Activated naive CD8-positive, alpha-beta T cell treated with anti-CD3 and anti-CD28 coated beads for 36 hours (primary cell): Measurements from ENCODE around the gene NFIA. TPM values are rescaled to one million over a fixed set of nuclear protein-coding genes. Genes with fewer than 3 reads are reported as not detected.

ENCODE experiments used
- DNase-seq: peaks from one replicate; pipeline ENCODE4 v3.0.0; 2021
- H3K27ac Mint-ChIP-seq: one replicate; pipeline ENCODE4 v1.8.0; 2022; ENCODE audit warnings: mild to moderate bottlenecking, moderate library complexity, mixed read lengths
- H3K27me3 Mint-ChIP-seq: one replicate; pipeline ENCODE4 v1.8.0; 2022; ENCODE audit warnings: mild to moderate bottlenecking, mixed read lengths
- H3K36me3 Mint-ChIP-seq: one replicate; pipeline ENCODE4 v1.8.0; 2021; ENCODE audit warnings: mild to moderate bottlenecking, mixed read lengths
- H3K4me1 Mint-ChIP-seq: one replicate; pipeline ENCODE4 v1.8.0; 2021; ENCODE audit warnings: mixed read lengths
- H3K4me3 Mint-ChIP-seq: one replicate; pipeline ENCODE4 v1.8.0; 2022; ENCODE audit warnings: mild to moderate bottlenecking, moderate library complexity, mixed read lengths
- H3K9me3 Mint-ChIP-seq: one replicate; pipeline ENCODE4 v1.8.0; 2022; ENCODE audit warnings: mixed read lengths
- total RNA-seq, 2 experiments: library from RNA; stranded (reverse); gene quantifications; one replicate each; pipeline ENCODE4 v1.2.3, GENCODE V29; 2021

Gene NFIA
- total RNA-seq, 2 experiments from 2014 or later, result 1.3 to 1.7 TPM

DNA sequence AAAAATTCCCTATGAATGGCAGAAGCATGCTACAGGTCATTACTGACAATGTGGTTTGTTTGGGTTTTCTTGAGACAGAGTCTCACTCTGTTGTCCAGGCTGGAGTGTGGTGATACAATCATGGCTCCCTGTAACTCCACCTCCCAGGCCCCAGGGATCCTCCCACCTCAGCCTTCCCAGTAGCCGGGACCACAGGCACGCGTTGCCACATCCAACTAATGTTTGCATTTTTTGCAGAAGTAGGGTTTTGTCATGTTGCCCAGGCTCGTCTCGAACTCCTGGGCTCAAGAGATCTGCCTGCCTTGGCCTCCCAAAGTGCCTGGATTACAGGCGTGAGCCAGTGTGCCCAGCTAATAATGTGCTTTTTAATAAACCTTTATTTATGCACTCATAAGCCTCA is 259.1 kb downstream of the NFIA start:
- Mint-ChIP-seq H3K27ac (no peak overlapping the region), H3K36me3 (no peaks in the 10 kb centered on the region), H3K9me3 (no peaks in the 10 kb centered on the region), H3K4me1 (no peaks in the 10 kb centered on the region), H3K4me3 (no peak overlapping the region), H3K27me3 (no peaks in the 10 kb centered on the region)
- no peak for DNase-seq

- H3K36me3 Mint-ChIP-seq, result peaks cover 3% of the 10 kb centered on the region
- no peaks in the 10 kb centered on the region for H3K9me3 Mint-ChIP-seq
- H3K4me3 Mint-ChIP-seq, result no peak overlapping the region
- H3K27ac Mint-ChIP-seq, result no peak overlapping the region
- DNase-seq, result no peak
- no peaks in the 10 kb centered on the region for H3K27me3 Mint-ChIP-seq
- H3K4me1 Mint-ChIP-seq, result no peaks in the 10 kb centered on the region
These were observed 261.5 kb downstream of the NFIA start for GRCh38 chr1:61343734-61344420.

DNA sequence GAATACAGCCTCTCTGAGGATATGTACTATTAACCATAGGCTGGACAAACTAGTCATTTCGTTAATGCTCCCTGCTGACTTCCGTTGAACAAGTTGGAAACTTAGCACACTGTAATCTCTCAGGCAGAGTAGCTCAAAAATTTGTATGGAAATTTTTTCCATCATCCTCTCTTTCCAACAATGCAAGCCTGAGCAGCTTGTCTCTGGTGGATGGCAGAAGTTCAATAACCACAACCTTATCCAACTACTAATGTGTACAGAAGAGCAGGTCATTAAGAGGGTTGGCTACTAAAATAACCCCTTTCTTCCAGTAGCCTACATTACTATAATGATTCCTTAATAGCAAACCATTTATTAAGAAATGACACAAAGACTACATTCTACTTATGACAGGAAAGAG is 262.3 kb downstream of the NFIA start:
- Mint-ChIP-seq H3K36me3 (peaks cover 3% of the 10 kb centered on the region), H3K4me1 (no peaks in the 10 kb centered on the region), H3K27ac (no peak overlapping the region), H3K4me3 (no peak overlapping the region), H3K27me3 (no peaks in the 10 kb centered on the region), H3K9me3 (no peaks in the 10 kb centered on the region)
- no peak for DNase-seq

DNA sequence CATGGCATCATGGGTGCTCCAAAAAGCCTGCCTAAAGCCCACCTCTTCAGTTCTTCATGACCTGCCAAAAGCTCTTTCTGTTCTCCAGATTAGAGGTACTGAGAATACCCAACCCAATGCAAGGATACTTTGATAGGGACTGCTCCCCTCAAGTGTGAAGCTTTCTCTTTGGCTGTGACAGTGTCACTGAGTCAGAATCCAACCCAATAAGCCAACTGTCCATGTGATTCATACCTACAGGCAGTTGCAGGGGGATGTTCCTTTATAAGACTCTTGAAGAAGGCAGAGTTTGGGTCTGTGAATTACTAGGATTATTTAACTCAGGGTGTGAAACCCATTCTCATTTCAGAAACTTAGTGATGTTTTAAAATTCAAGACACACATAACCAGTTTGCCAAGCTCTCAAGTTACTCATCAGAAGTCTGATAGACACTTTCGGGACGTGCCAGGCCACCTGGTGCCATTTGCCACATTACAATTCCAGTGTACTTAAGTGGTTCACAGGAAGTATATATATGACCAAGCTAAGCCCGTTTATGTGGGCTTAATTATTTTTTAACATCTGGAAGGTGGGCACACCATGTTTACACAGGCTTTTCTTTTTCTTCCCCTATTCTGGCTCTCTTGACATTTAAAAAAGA is 265.8 kb downstream of the NFIA start:
- DNase-seq, result no peak
- no peaks in the 10 kb centered on the region for H3K9me3 Mint-ChIP-seq

GRCh38 chr1:61352845-61353435 is 270.6 kb downstream of the NFIA start:
- H3K27ac Mint-ChIP-seq, result no peak overlapping the region
- no peaks in the 10 kb centered on the region for H3K9me3 Mint-ChIP-seq

More for the DNA sequence above, 265.8 kb downstream of the NFIA start:
- Mint-ChIP-seq H3K4me3 (no peak overlapping the region), H3K4me1 (no peaks in the 10 kb centered on the region), H3K27ac (no peak overlapping the region), H3K36me3 (peaks cover 3% of the 10 kb centered on the region), H3K27me3 (no peaks in the 10 kb centered on the region)

DNA sequence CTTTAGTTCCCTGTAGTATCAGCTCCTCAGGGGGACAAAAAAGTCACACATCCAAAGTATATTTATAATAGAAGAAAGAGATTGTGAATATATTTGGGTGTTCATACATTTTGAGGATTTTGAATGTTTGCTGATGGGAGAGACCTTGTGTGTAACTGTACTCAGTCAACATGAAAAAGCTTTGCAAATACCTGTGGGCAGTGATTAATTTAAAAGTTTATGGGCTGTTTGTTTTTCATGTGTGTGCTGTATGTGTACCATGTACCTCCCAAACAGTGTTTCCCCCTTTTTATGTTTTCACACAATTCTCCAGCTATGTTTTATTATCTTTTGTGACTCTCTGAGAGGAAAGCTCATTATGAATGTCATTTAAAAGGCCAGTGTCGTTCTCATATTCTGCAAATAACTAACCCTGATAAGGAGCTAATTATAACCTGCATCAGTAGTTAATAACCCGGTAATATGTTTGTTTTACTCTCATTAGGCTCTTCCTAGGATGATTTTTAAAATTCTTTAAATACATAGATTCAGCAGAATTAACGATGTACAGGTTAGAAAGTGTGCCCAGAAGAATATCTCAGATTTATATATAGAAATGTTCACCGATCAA is 271.5 kb downstream of the NFIA start:
- H3K9me3 Mint-ChIP-seq, result no peaks in the 10 kb centered on the region
- H3K4me1 Mint-ChIP-seq, result no peaks in the 10 kb centered on the region
- DNase-seq, result no peak
- no peaks in the 10 kb centered on the region for H3K36me3 Mint-ChIP-seq
- H3K27ac Mint-ChIP-seq, result no peak overlapping the region
- no peak overlapping the region for H3K4me3 Mint-ChIP-seq
- H3K27me3 Mint-ChIP-seq, result no peaks in the 10 kb centered on the region

More at GRCh38 chr1:61352845-61353435, 270.6 kb downstream of the NFIA start:
- H3K27me3 Mint-ChIP-seq, result no peaks in the 10 kb centered on the region
- DNase-seq, result no peak
- H3K4me3 Mint-ChIP-seq, result no peak overlapping the region
- no peaks in the 10 kb centered on the region for H3K4me1 Mint-ChIP-seq
- no peaks in the 10 kb centered on the region for H3K36me3 Mint-ChIP-seq

- H3K4me3 Mint-ChIP-seq, result no peak overlapping the region
- no peak overlapping the region for H3K27ac Mint-ChIP-seq
- no peaks in the 10 kb centered on the region for H3K27me3 Mint-ChIP-seq
- no peaks in the 10 kb centered on the region for H3K9me3 Mint-ChIP-seq
- DNase-seq, result no peak
- no peaks in the 10 kb centered on the region for H3K4me1 Mint-ChIP-seq
- H3K36me3 Mint-ChIP-seq, result no peaks in the 10 kb centered on the region
These were observed 273.7 kb downstream of the NFIA start for GRCh38 chr1:61356016-61356415.

- Mint-ChIP-seq H3K9me3 (no peaks in the 10 kb centered on the region), H3K36me3 (no peaks in the 10 kb centered on the region), H3K27ac (no peak overlapping the region), H3K27me3 (no peaks in the 10 kb centered on the region), H3K4me3 (no peak overlapping the region), H3K4me1 (no peaks in the 10 kb centered on the region)
- DNase-seq, result no peak
These were observed 274.6 kb downstream of the NFIA start for GRCh38 chr1:61356995-61357394.

GRCh38 chr1:61357539-61357938 is 275.2 kb downstream of the NFIA start:
- no peaks in the 10 kb centered on the region for H3K4me1 Mint-ChIP-seq
- H3K9me3 Mint-ChIP-seq, result no peaks in the 10 kb centered on the region
- H3K36me3 Mint-ChIP-seq, result no peaks in the 10 kb centered on the region
- H3K4me3 Mint-ChIP-seq, result no peak overlapping the region
- no peak overlapping the region for H3K27ac Mint-ChIP-seq
- DNase-seq, result no peak
- H3K27me3 Mint-ChIP-seq, result no peaks in the 10 kb centered on the region

DNA sequence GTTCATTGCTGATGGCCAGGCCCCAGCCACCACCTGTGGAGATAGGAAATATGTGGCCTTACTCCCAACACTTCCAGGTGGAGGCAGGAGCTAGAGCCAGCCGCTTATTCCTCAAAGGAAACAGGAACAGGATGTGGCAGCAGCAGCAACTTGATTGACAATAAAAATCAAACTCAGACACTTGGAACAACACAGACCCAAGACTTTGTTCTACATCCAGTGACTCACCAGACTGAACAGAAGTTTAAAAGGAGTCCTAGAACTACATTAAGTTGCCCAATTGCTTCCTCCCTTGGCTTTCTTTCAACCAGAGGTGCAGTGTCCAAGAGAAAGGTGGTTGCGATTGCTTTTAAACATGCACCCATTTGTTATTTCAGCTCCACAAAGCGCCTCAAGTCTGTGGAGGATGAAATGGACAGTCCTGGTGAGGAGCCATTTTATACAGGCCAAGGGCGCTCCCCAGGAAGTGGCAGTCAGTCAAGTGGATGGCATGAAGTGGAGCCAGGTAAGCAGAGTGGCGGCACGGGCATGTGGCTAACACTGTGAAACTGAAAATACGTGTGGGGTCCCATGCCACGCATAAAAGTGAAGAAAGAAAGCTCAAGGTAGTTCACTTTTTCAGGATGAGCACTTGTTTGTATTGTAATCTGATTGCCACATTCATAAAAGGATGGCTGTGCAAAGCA is 276.6 kb downstream of the NFIA start:
- no peaks in the 10 kb centered on the region for H3K27me3 Mint-ChIP-seq
- H3K36me3 Mint-ChIP-seq, result no peaks in the 10 kb centered on the region
- no peaks in the 10 kb centered on the region for H3K9me3 Mint-ChIP-seq
- DNase-seq, result no peak
- no peaks in the 10 kb centered on the region for H3K4me1 Mint-ChIP-seq
- no peak overlapping the region for H3K27ac Mint-ChIP-seq
- no peak overlapping the region for H3K4me3 Mint-ChIP-seq

DNA sequence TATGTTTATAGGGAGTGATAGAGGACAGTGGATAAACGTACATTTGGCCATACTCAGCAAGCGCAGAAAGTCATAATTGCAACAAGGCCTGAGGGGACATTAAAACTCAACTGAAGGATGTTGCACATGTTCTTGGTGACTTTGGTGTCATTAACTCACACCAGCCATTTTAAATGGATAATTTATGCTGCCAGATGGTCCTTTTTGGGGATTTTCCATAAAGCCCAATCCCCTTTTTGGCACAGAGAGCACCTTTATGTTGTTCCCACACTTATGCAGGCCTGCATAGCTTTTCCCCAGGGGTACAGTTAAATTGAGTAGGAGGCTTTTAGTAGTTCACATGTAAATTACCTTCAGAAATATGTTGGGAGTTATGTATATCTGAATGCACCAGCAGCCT is 279.6 kb downstream of the NFIA start:
- DNase-seq, result no peak
- Mint-ChIP-seq H3K27me3 (no peaks in the 10 kb centered on the region), H3K4me1 (no peaks in the 10 kb centered on the region), H3K27ac (no peak overlapping the region), H3K9me3 (no peaks in the 10 kb centered on the region), H3K36me3 (no peaks in the 10 kb centered on the region), H3K4me3 (no peak overlapping the region)

GRCh38 chr1:61362351-61362750 is 280.0 kb downstream of the NFIA start:
- Mint-ChIP-seq H3K4me3 (no peak overlapping the region), H3K9me3 (no peaks in the 10 kb centered on the region), H3K27me3 (no peaks in the 10 kb centered on the region), H3K4me1 (no peaks in the 10 kb centered on the region), H3K27ac (no peak overlapping the region), H3K36me3 (no peaks in the 10 kb centered on the region)
- no peak for DNase-seq

DNA sequence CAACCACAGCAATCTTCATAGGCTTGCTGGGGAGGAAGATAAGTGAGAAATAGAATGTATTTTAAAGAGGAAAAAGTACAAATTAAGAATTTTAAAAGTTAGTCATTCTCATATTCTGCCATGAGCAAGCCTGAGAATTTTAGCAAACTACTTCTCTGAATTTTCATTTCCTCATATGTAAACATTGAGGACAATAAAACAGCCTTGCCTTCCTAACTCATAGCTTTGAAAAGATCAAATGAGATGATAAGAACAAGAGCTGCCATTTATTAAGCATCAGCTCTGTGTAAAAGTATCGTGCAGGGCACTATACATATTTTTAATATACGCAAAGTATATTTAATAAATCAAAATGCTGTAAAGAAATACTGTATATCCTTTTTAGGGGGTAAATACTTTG is 286.0 kb downstream of the NFIA start:
- Mint-ChIP-seq H3K4me1 (no peaks in the 10 kb centered on the region), H3K4me3 (no peak overlapping the region), H3K27me3 (no peaks in the 10 kb centered on the region), H3K27ac (no peak overlapping the region), H3K36me3 (no peaks in the 10 kb centered on the region), H3K9me3 (no peaks in the 10 kb centered on the region)
- no peak for DNase-seq

DNA sequence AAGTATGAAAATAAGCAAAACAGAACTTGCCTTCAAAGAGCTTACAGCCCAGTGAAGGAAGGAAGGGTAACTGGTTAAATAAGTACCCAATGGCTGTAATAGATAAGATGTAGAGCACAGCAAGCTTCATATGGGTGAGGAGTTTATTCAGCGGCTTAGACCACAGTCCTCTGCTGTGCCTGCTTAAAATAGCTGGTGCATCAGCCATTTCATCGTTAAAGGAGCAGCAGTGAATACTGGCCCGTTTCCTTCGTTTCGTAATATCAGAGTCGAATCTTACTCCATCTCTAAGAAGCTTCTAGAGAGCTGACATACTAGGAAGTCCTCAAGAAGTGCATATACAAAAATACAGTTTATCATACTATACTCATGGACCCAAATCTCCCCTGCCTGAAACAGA is 286.5 kb downstream of the NFIA start:
- no peak for DNase-seq
- H3K27me3 Mint-ChIP-seq, result no peaks in the 10 kb centered on the region
- no peak overlapping the region for H3K4me3 Mint-ChIP-seq
- H3K9me3 Mint-ChIP-seq, result no peaks in the 10 kb centered on the region
- H3K4me1 Mint-ChIP-seq, result no peaks in the 10 kb centered on the region
- H3K27ac Mint-ChIP-seq, result no peak overlapping the region
- no peaks in the 10 kb centered on the region for H3K36me3 Mint-ChIP-seq
